Trophoblast cell (in vitro differentiated cells and primary cell): ENCODE results near the gene UCHL3.

Experiments
- DNase-seq, 2 donors: peaks; one replicate each; pipeline ENCODE4 v3.0.0-alpha.2; 2016
- H2AFZ ChIP-seq: 2 replicates; pipeline ENCODE4 v1.6.1; 2013; ENCODE audit warnings: low read length, moderate library complexity, mild to moderate bottlenecking; ENCODE audit not compliant: insufficient read depth, poor library complexity
- H2AK5ac ChIP-seq: 2 replicates; pipeline ENCODE4 v1.6.1; 2013; ENCODE audit warnings: mild to moderate bottlenecking, low read length
- H2BK120ac ChIP-seq: 2 replicates; pipeline ENCODE4 v1.6.1; 2013; ENCODE audit warnings: low read length, mild to moderate bottlenecking, moderate library complexity; ENCODE audit not compliant: insufficient read depth, poor library complexity
- H2BK12ac ChIP-seq: 2 replicates; pipeline ENCODE4 v1.6.1; 2013; ENCODE audit warnings: mild to moderate bottlenecking, low read length, moderate library complexity
- H2BK5ac ChIP-seq: 2 replicates; pipeline ENCODE4 v1.6.1; 2013; ENCODE audit warnings: low read length, low read depth, moderate library complexity, mild to moderate bottlenecking; ENCODE audit not compliant: poor library complexity
- H3K14ac ChIP-seq: 2 replicates; pipeline ENCODE4 v1.6.1; 2013; ENCODE audit warnings: mild to moderate bottlenecking, low read length
- H3K18ac ChIP-seq: 2 replicates; pipeline ENCODE4 v1.6.1; 2013; ENCODE audit warnings: mild to moderate bottlenecking, low read length
- H3K23ac ChIP-seq: 2 replicates; pipeline ENCODE4 v1.6.1; 2013; ENCODE audit warnings: low read length
- H3K27ac ChIP-seq: 2 replicates; pipeline ENCODE4 v1.5.1; 2013; ENCODE audit warnings: low read depth, mild to moderate bottlenecking, inconsistent platforms, low read length, moderate library complexity
- H3K27me3 ChIP-seq: 2 replicates; pipeline ENCODE4 v1.6.1; 2013; ENCODE audit warnings: inconsistent platforms, mild to moderate bottlenecking, low read length, moderate library complexity; ENCODE audit not compliant: insufficient read depth
- H3K36me3 ChIP-seq, 2 experiments: 1 replicate in 1 of 2; 2 replicates in 1 of 2; pipeline ENCODE4 v1.6.1; 2013; ENCODE audit warnings: low read length in 2 of 2, mild to moderate bottlenecking in 2 of 2, moderate library complexity in 1 of 2; ENCODE audit not compliant: insufficient read depth in 2 of 2, control insufficient read depth in 1 of 2
- H3K4ac ChIP-seq: 2 replicates; pipeline ENCODE4 v1.6.1; 2013; ENCODE audit warnings: low read depth, mild to moderate bottlenecking, low read length, moderate library complexity
- H3K4me1 ChIP-seq, 2 experiments: 1 replicate in 1 of 2; 2 replicates in 1 of 2; pipeline ENCODE4 v1.6.1; 2013; ENCODE audit warnings: low read length in 2 of 2, mild to moderate bottlenecking in 2 of 2, moderate library complexity in 1 of 2; ENCODE audit not compliant: insufficient read depth in 2 of 2, control insufficient read depth in 1 of 2
- H3K4me2 ChIP-seq: 2 replicates; pipeline ENCODE4 v1.6.1; 2013; ENCODE audit warnings: inconsistent platforms, mild to moderate bottlenecking, low read length, moderate library complexity
- H3K4me3 ChIP-seq: 2 replicates; pipeline ENCODE4 v1.5.1; 2013; ENCODE audit warnings: mild to moderate bottlenecking, low read depth, low read length, inconsistent platforms
- H3K79me1 ChIP-seq: one replicate; pipeline ENCODE4 v1.6.1; 2013; ENCODE audit warnings: low read length
- H3K79me2 ChIP-seq: 2 replicates; pipeline ENCODE4 v1.6.1; 2013; ENCODE audit warnings: low read length, mild to moderate bottlenecking; ENCODE audit not compliant: control insufficient read depth, insufficient read depth, poor library complexity
- H3K9ac ChIP-seq: 2 replicates; pipeline ENCODE4 v1.6.1; 2013; ENCODE audit warnings: mild to moderate bottlenecking, low read length
- H3K9me3 ChIP-seq: 2 replicates; pipeline ENCODE4 v1.6.1; 2013; ENCODE audit warnings: low read depth, mild to moderate bottlenecking, control low read depth, inconsistent platforms, low read length; ENCODE audit not compliant: insufficient read depth
- H4K12ac ChIP-seq: 2 replicates; pipeline ENCODE4 v1.6.1; 2013; ENCODE audit warnings: low read depth, mild to moderate bottlenecking, low read length, moderate library complexity
- H4K8ac ChIP-seq: 2 replicates; pipeline ENCODE4 v1.6.1; 2013; ENCODE audit warnings: low read depth, mild to moderate bottlenecking, low read length, moderate library complexity
- H4K91ac ChIP-seq: one replicate; pipeline ENCODE4 v1.6.1; 2013; ENCODE audit warnings: low read depth, mild to moderate bottlenecking, low read length, moderate library complexity
- WGBS: extraction: QIAGEN DNeasy Blood & Tissue Kit; methylation state at CpG from one replicate; pipeline ENCODE4 v1.1.7; 2013; ENCODE audit warnings: missing lambda C conversion rate; ENCODE audit not compliant: insufficient read length, insufficient coverage; ENCODE audit errors: extremely low coverage; 5-methylcytosine and 5-hydroxymethylcytosine counted together

Gene UCHL3

DNA sequence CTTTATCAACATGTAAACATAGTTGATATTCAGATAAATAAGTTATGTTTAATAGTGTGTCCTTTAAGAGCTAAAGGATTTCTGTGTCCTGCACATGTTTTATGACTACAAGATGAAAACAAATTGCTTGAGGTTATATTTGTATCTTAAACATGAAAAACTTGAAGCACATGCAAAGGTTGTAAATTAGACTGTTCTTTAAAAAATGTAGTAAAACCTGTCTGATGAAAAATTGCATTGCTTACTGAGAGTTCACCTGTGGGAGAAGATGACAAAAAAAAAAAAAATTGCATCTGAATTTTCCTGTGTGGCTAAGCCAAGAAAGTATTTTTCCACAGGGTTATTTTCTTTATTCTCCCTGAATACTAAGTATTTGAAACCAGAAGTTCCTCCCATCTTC is 60.9 kb downstream of the UCHL3 start:
- no peaks in the 10 kb centered on the region for H3K79me1 ChIP-seq
- H2BK5ac ChIP-seq: no peak overlapping the region
- H3K4ac ChIP-seq: no peak overlapping the region
- no peak overlapping the region for H4K12ac ChIP-seq
- H3K79me2 ChIP-seq: no peaks in the 10 kb centered on the region
- no peak overlapping the region for H3K23ac ChIP-seq
- no peak overlapping the region for H3K18ac ChIP-seq
- no peak overlapping the region for H3K14ac ChIP-seq
- no peak overlapping the region for H2AK5ac ChIP-seq
- no peak overlapping the region for H4K91ac ChIP-seq
- H2BK120ac ChIP-seq: no peak overlapping the region
- DNase-seq: peak; percentile 2 to 90
- no peak overlapping the region for H2AFZ ChIP-seq
- no peak overlapping the region for H3K4me3 ChIP-seq
- no peaks in the 10 kb centered on the region for H3K27me3 ChIP-seq
- no peaks in the 10 kb centered on the region for H3K36me3 ChIP-seq
- H4K8ac ChIP-seq: no peak overlapping the region
- no peak overlapping the region for H3K27ac ChIP-seq
- H3K4me2 ChIP-seq: no peak overlapping the region
- no peaks in the 10 kb centered on the region for H3K9me3 ChIP-seq
- H2BK12ac ChIP-seq: no peak overlapping the region
- no peaks in the 10 kb centered on the region for H3K4me1 ChIP-seq
- no peak overlapping the region for H3K9ac ChIP-seq

GRCh38 chr13:75612354-75612753 is 62.8 kb downstream of the UCHL3 start:
- Histone ChIP-seq H4K91ac (no peak overlapping the region), H2BK12ac (no peak overlapping the region), H3K4me2 (no peak overlapping the region), H4K8ac (no peak overlapping the region), H4K12ac (no peak overlapping the region), H3K27me3 (no peaks in the 10 kb centered on the region), H3K9ac (no peak overlapping the region), H3K9me3 (no peaks in the 10 kb centered on the region), H3K79me1 (no peaks in the 10 kb centered on the region), H2BK120ac (no peak overlapping the region), H3K4me3 (no peak overlapping the region), H3K23ac (no peak overlapping the region), H3K4me1 (no peaks in the 10 kb centered on the region), H3K18ac (no peak overlapping the region), H3K4ac (no peak overlapping the region), H2AFZ (no peak overlapping the region), H3K79me2 (no peaks in the 10 kb centered on the region), H2AK5ac (no peak overlapping the region), H3K36me3 (no peaks in the 10 kb centered on the region), H3K27ac (no peak overlapping the region), H2BK5ac (no peak overlapping the region), H3K14ac (no peak overlapping the region)
- no peak for DNase-seq
- WGBS: no CpG with 5 or more reads among the region's 2 CpGs

DNA sequence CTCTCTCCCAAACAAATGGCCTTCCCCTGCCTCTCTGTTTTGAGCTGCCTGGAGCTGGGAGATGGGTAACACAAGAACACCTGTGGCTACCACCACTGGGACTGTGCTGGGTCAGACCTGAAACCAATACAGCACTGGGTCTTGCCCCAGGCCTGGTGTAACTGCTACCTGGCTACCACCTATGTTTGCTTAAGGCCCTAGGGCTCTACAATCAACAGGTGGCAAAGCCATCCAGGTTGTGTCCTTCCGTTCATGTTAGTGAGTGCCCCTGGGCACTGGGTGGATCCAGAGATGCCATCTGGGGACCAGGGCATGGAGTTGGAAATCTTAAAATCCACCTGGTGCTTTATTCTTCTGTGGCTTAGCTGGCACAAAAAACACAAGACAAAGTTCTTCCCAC is 67.6 kb downstream of the UCHL3 start:
- H3K9ac ChIP-seq: no peak overlapping the region
- no peak for DNase-seq
- H3K14ac ChIP-seq: no peak overlapping the region
- H2AK5ac ChIP-seq: no peak overlapping the region
- H4K8ac ChIP-seq: no peak overlapping the region
- no peak overlapping the region for H2BK120ac ChIP-seq
- H3K4me3 ChIP-seq: no peak overlapping the region
- H3K18ac ChIP-seq: no peak overlapping the region
- H2BK12ac ChIP-seq: no peak overlapping the region
- no peaks in the 10 kb centered on the region for H3K9me3 ChIP-seq
- H3K4me1 ChIP-seq: no peaks in the 10 kb centered on the region
- no peaks in the 10 kb centered on the region for H3K27me3 ChIP-seq
- no peaks in the 10 kb centered on the region for H3K36me3 ChIP-seq
- H3K4me2 ChIP-seq: no peak overlapping the region
- no peaks in the 10 kb centered on the region for H3K79me2 ChIP-seq
- H3K79me1 ChIP-seq: no peaks in the 10 kb centered on the region
- no peak overlapping the region for H3K4ac ChIP-seq
- no peak overlapping the region for H3K23ac ChIP-seq
- H2BK5ac ChIP-seq: no peak overlapping the region
- no peak overlapping the region for H4K12ac ChIP-seq
- H3K27ac ChIP-seq: no peak overlapping the region
- no peak overlapping the region for H2AFZ ChIP-seq
- WGBS: no CpG with 5 or more reads among the region's 1 CpG
- H4K91ac ChIP-seq: no peak overlapping the region

DNA sequence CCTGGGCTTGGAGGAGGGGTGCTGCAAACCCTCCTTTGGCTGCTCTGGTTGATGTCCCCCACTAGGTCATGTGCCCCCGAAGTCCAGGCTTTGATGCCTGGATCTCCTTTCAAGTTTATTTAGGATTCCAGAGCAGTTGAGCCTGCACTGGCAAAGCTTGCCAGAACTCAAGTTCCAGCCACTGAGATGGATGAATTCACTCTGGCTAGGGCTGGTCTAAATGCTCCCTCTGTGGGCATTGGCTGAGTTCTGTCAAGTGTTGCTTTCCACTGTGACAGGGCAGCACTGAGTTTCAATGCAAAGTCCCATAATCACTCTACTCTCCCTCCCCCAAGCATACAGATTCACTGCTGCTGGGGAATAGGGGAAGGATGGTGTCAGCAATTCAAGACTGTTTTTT is 68.7 kb downstream of the UCHL3 start:
- Histone ChIP-seq H2BK120ac (no peak overlapping the region), H2BK5ac (no peak overlapping the region), H3K27me3 (no peaks in the 10 kb centered on the region), H3K14ac (no peak overlapping the region), H3K18ac (no peak overlapping the region), H3K36me3 (peaks cover 0 to under 1% of the 10 kb centered on the region in 2 experiments), H3K9ac (no peak overlapping the region), H2BK12ac (no peak overlapping the region), H2AFZ (no peak overlapping the region), H2AK5ac (no peak overlapping the region), H3K4me3 (no peak overlapping the region), H4K12ac (no peak overlapping the region), H3K4me2 (no peak overlapping the region), H3K4me1 (no peaks in the 10 kb centered on the region), H3K9me3 (no peaks in the 10 kb centered on the region), H3K79me1 (peaks cover under 1% of the 10 kb centered on the region), H3K23ac (no peak overlapping the region), H4K8ac (no peak overlapping the region), H3K4ac (no peak overlapping the region), H3K27ac (no peak overlapping the region), H3K79me2 (no peaks in the 10 kb centered on the region), H4K91ac (no peak overlapping the region)
- no peak for DNase-seq
- WGBS: no CpG with 5 or more reads among the region's 1 CpG
